H1 (cell line): ENCODE measurements around the gene ZNF200. TPM values are rescaled to one million over a fixed set of nuclear protein-coding genes. Genes with fewer than 3 reads are reported as not detected.

Source experiments
- CTCF ChIA-PET: fragments of 300-600 bp; sonication (Branson Sonifier 250); formaldehyde crosslinking; loops from one replicate; lab custom pipeline; 2021; ENCODE audit not compliant: partially characterized antibody; lab: Charles Lee
- POLR2A ChIA-PET: fragments of 300-600 bp; sonication (Branson Sonifier 250); formaldehyde crosslinking; loops from one replicate; lab custom pipeline; 2021; ENCODE audit warnings: inconsistent platforms; ENCODE audit not compliant: partially characterized antibody; lab: Charles Lee
- DNase-seq, 2 experiments: peaks; one replicate each; pipeline versions ENCODE4 v3.0.0 to v3.0.0-alpha.2; 2010 to 2022; ENCODE audit warnings: low spot score in 2 of 2, low read depth in 1 of 2, mixed read lengths in 1 of 2
- FAIRE-seq: peaks from 2 replicates; lab custom pipeline; 2011; peaks lifted over from hg19 to GRCh38; lab: Jason Lieb, UNC
- H2AFZ ChIP-seq: 2 replicates; pipeline ENCODE4 v1.8.1; 2012; ENCODE audit warnings: low read length, inconsistent platforms
- H2AK5ac ChIP-seq: 2 replicates; pipeline ENCODE4 v1.6.1; 2013; ENCODE audit warnings: low read depth, low read length
- H2BK120ac ChIP-seq: replicated peaks from 2 replicates; pipeline ENCODE3; 2013; ENCODE audit warnings: low read depth, low read length, inconsistent platforms
- H2BK12ac ChIP-seq: 2 replicates; pipeline ENCODE4 v1.6.1; 2013; ENCODE audit warnings: low read depth, low read length
- H2BK15ac ChIP-seq: 2 replicates; pipeline ENCODE4 v1.6.1; 2013; ENCODE audit warnings: low read length
- H2BK20ac ChIP-seq: 2 replicates; pipeline ENCODE4 v1.6.1; 2013; ENCODE audit warnings: low read length
- H2BK5ac ChIP-seq: 2 replicates; pipeline ENCODE4 v1.6.1; 2013; ENCODE audit warnings: low read depth, low read length
- H3K14ac ChIP-seq: 2 replicates; pipeline ENCODE4 v1.6.1; 2013; ENCODE audit warnings: inconsistent platforms; ENCODE audit not compliant: insufficient read length
- H3K18ac ChIP-seq: 2 replicates; pipeline ENCODE4 v1.6.1; 2013; ENCODE audit warnings: low read length; ENCODE audit errors: extremely low read depth
- H3K23ac ChIP-seq: 2 replicates; pipeline ENCODE4 v1.6.1; 2013; ENCODE audit warnings: inconsistent platforms; ENCODE audit not compliant: insufficient read length
- H3K23me2 ChIP-seq: 2 replicates; pipeline ENCODE4 v1.6.1; 2013; ENCODE audit warnings: low read depth, low read length
- H3K27ac ChIP-seq: 2 replicates; pipeline ENCODE4 v1.6.1; 2011; ENCODE audit warnings: low read depth, low read length, inconsistent platforms
- H3K27me3 ChIP-seq, 4 experiments: replicated peaks in 1 of 4; 1 replicate in 1 of 4; 2 replicates in 3 of 4; pipeline versions ENCODE4 v1.6.1 to v1.8.1; 2011 to 2013; ENCODE audit warnings: low read length in 3 of 4, mild to moderate bottlenecking in 3 of 4, inconsistent platforms in 2 of 4, mixed read lengths in 2 of 4, moderate library complexity in 1 of 4; ENCODE audit not compliant: control insufficient read depth in 3 of 4, insufficient read depth in 3 of 4; ENCODE audit errors: extremely low read depth in 1 of 4
- H3K36me3 ChIP-seq, 4 experiments: 2 replicates each; pipeline versions ENCODE4 v1.6.1 to v1.8.1; 2011 to 2013; ENCODE audit warnings: mild to moderate bottlenecking in 4 of 4, low read length in 3 of 4, moderate library complexity in 2 of 4, control low read depth in 1 of 4, inconsistent platforms in 1 of 4; ENCODE audit not compliant: insufficient read depth in 4 of 4, control insufficient read depth in 2 of 4
- H3K4ac ChIP-seq: replicated peaks from 2 replicates; pipeline ENCODE3; 2013; ENCODE audit warnings: low read length, low read depth, mixed read lengths, inconsistent platforms; ENCODE audit not compliant: insufficient read length
- H3K4me1 ChIP-seq, 4 experiments: replicated peaks in 1 of 4; 1 replicate in 1 of 4; 2 replicates in 3 of 4; pipeline versions ENCODE4 v1.6.1 to v1.8.1; 2011 to 2013; ENCODE audit warnings: low read length in 3 of 4, inconsistent platforms in 2 of 4, mixed read lengths in 1 of 4; ENCODE audit not compliant: insufficient read depth in 4 of 4, control insufficient read depth in 3 of 4
- H3K4me2 ChIP-seq, 2 experiments: 2 replicates each; pipeline versions ENCODE4 v1.6.1 to v1.8.1; 2011 to 2013; ENCODE audit warnings: low read depth in 2 of 2, low read length in 2 of 2, control low read depth in 1 of 2, inconsistent platforms in 1 of 2, mild to moderate bottlenecking in 1 of 2; ENCODE audit not compliant: insufficient read depth in 1 of 2
- H3K4me3 ChIP-seq, 4 experiments: fragments of 200-600, 300-600 bp in 1 of 4; sonication (generic), shearing (Covaris generic), sonication (Bioruptor Twin) in 1 of 4; 2 replicates each; pipeline versions ENCODE4 v1.5.1 to v1.8.1; 2011 to 2016; ENCODE audit warnings: low read length in 4 of 4, low read depth in 3 of 4, control low read depth in 2 of 4, inconsistent platforms in 2 of 4, mild to moderate bottlenecking in 2 of 4, mixed read lengths in 1 of 4, moderate library complexity in 1 of 4; ENCODE audit not compliant: insufficient read depth in 2 of 4; ENCODE audit errors: extremely low read depth in 1 of 4
- H3K56ac ChIP-seq: replicated peaks from 2 replicates; pipeline ENCODE3; 2013; ENCODE audit warnings: low read depth, mild to moderate bottlenecking, mixed read lengths, low read length, inconsistent platforms; ENCODE audit not compliant: insufficient read length
- H3K79me1 ChIP-seq: 2 replicates; pipeline ENCODE4 v1.6.1; 2013; ENCODE audit warnings: low read depth, low read length, control low read depth
- H3K79me2 ChIP-seq, 2 experiments: 2 replicates each; pipeline versions ENCODE4 v1.6.1 to v1.8.1; 2012 to 2013; ENCODE audit warnings: low read length in 2 of 2, mild to moderate bottlenecking in 2 of 2, inconsistent platforms in 1 of 2; ENCODE audit not compliant: insufficient read depth in 2 of 2, control insufficient read depth in 1 of 2
- H3K9ac ChIP-seq, 4 experiments: replicated peaks in 1 of 4; 1 replicate in 1 of 4; 2 replicates in 3 of 4; pipeline versions ENCODE4 v1.6.1 to v1.8.1; 2011 to 2013; ENCODE audit warnings: low read depth in 3 of 4, low read length in 3 of 4, control low read depth in 2 of 4, mild to moderate bottlenecking in 2 of 4, moderate library complexity in 2 of 4, inconsistent platforms in 1 of 4; ENCODE audit errors: extremely low read depth in 1 of 4
- H3K9me3 ChIP-seq, 2 experiments: 2 replicates each; pipeline versions ENCODE4 v1.6.1 to v1.8.1; 2012 to 2013; ENCODE audit warnings: mild to moderate bottlenecking in 2 of 2, moderate library complexity in 2 of 2, control low read depth in 1 of 2, inconsistent platforms in 1 of 2, low read depth in 1 of 2, low read length in 1 of 2, mixed read lengths in 1 of 2; ENCODE audit not compliant: insufficient read depth in 2 of 2
- H4K20me1 ChIP-seq, 2 experiments: replicated peaks in 1 of 2; 2 replicates each; pipeline versions ENCODE3 to v1.8.1; 2011 to 2013; ENCODE audit warnings: inconsistent platforms in 2 of 2, low read length in 2 of 2, mild to moderate bottlenecking in 1 of 2; ENCODE audit not compliant: insufficient read depth in 2 of 2, control insufficient read depth in 1 of 2
- H4K5ac ChIP-seq: 2 replicates; pipeline ENCODE4 v1.6.1; 2013; ENCODE audit warnings: low read length, low read depth, mixed read lengths, inconsistent platforms; ENCODE audit not compliant: insufficient read length
- H4K8ac ChIP-seq: 2 replicates; pipeline ENCODE4 v1.8.0; 2013; ENCODE audit warnings: mild to moderate bottlenecking, moderate library complexity, low read length, inconsistent platforms; ENCODE audit not compliant: insufficient read depth; ENCODE audit errors: extremely low read depth
- H4K91ac ChIP-seq: replicated peaks from 2 replicates; pipeline ENCODE3; 2013; ENCODE audit warnings: low read length, mixed read lengths, inconsistent platforms; ENCODE audit not compliant: insufficient read length
- ATF2 ChIP-seq: IDR thresholded peaks from 2 replicates; pipeline ENCODE4 v1.6.1; 2012; ENCODE audit warnings: low read length, inconsistent platforms
- EZH2 ChIP-seq: fragments of 200-600 bp; sonication (generic); IDR thresholded peaks from 2 replicates; pipeline ENCODE4 v1.7.1; 2012; ENCODE audit warnings: low read depth, mild to moderate bottlenecking, moderate library complexity, low read length, inconsistent platforms; ENCODE audit not compliant: severe bottlenecking
- KDM4A ChIP-seq: IDR thresholded peaks from one replicate; pipeline ENCODE4 v1.7.1; 2012; ENCODE audit warnings: low read depth, mild to moderate bottlenecking, moderate library complexity, low read length, inconsistent platforms; ENCODE audit not compliant: severe bottlenecking
- WGBS, 2 experiments: shearing (Covaris generic) in 1 of 2; methylation state at CpG; one replicate each; pipeline versions ENCODE4 v1.1.6 to v1.1.7; 2013 to 2015; ENCODE audit warnings: low lambda C conversion rate in 2 of 2, mixed read lengths in 2 of 2, inconsistent platforms in 1 of 2, low coverage in 1 of 2, missing lambda C conversion rate in 1 of 2; ENCODE audit not compliant: insufficient replicate concordance in 2 of 2, insufficient coverage in 1 of 2, insufficient read length in 1 of 2; ENCODE audit errors: extremely low coverage in 1 of 2, missing lambda C conversion rate in 1 of 2; 5-methylcytosine and 5-hydroxymethylcytosine counted together
- polyA plus RNA-seq, 7 experiments: library from polyadenylated mRNA; depleted of rRNA in 3 of 7; stranded (reverse) in 5 of 7; unstranded in 2 of 7; fragments of >200 nt in 5 of 7; fragments of 200-250 nt in 2 of 7; gene quantifications; 1 replicate in 5 of 7; 2 replicates in 1 of 7; 4 replicates in 1 of 7; pipeline versions ENCODE4 v1.2.1 to v1.2.3, GENCODE V29; 2011 to 2013; ENCODE audit warnings: missing spikeins in 2 of 7, mixed read lengths in 2 of 7
- total RNA-seq: library from RNA; stranded (reverse); fragmentation: NEBNext Ultra II Directional; extraction: Animal tissue kit (Norgen Biotek cat#: 25700); gene quantifications from 2 replicates; pipeline ENCODE4 v1.2.1, GENCODE V29; 2021

Gene ZNF200
- total and polyA plus RNA-seq, 2 of the 8 experiments (the other 6 are each of a cell fraction or from before 2014, with no cell fraction given) = 2.7 to 9.9 TPM

GRCh38 chr16:3189869-3190268 is 45.1 kb downstream of the ZNF200 start:
- H3K27me3 ChIP-seq = peaks cover 5 to 17% (median 14%) of the 10 kb centered on the region in 4 experiments
- POLR2A ChIA-PET = interaction anchor here (1.1 to 2.3 kb wide), 3 partner anchors 9 to 143 kb away, joined by 3 to 13 read pairs (median 3); no protein-coding TSS in a partner anchor
- no peaks in the 10 kb centered on the region for H3K79me2 ChIP-seq
- H3K4me3 ChIP-seq = peak overlapping the region; percentile 19 to 99 (median 94); a peak in 6 of 8 replicates
- H3K4me2 ChIP-seq = peak overlapping the region; percentile 97 to 98
- H3K36me3 ChIP-seq = no peaks in the 10 kb centered on the region
- FAIRE-seq (no peak), DNase-seq (no peak)
- H2BK120ac ChIP-seq = no peak overlapping the region
- H2BK20ac ChIP-seq = no peak overlapping the region
- no peak overlapping the region for H3K56ac ChIP-seq
- CTCF ChIA-PET = interaction anchor here (0.7 to 1.5 kb wide), 4 partner anchors 10 to 534 kb away, joined by 3 to 4 read pairs (median 3); no protein-coding TSS in a partner anchor
- H4K20me1 ChIP-seq = no peaks in the 10 kb centered on the region
- no peak overlapping the region for H4K5ac ChIP-seq
- H2BK15ac ChIP-seq = no peak overlapping the region
- no peak overlapping the region for H2AK5ac ChIP-seq
- no peak overlapping the region for H4K8ac ChIP-seq
- H3K27ac ChIP-seq = no peak overlapping the region
- no peak overlapping the region for H2BK5ac ChIP-seq
- no peak overlapping the region for H3K23ac ChIP-seq
- no peak overlapping the region for H2BK12ac ChIP-seq
- no peak overlapping the region for H3K9ac ChIP-seq
- no peak overlapping the region for H3K4ac ChIP-seq
- no peaks in the 10 kb centered on the region; a peak in 1 of 4 replicates for H3K9me3 ChIP-seq
- no peak overlapping the region for H3K14ac ChIP-seq
- H2AFZ ChIP-seq = no peak overlapping the region
- H3K4me1 ChIP-seq = peaks cover 0 to 5% (median 0%) of the 10 kb centered on the region in 4 experiments; a peak in 2 of 7 replicates
- no peaks in the 10 kb centered on the region for H3K79me1 ChIP-seq
- no peak overlapping the region for H3K18ac ChIP-seq
- no peak overlapping the region for H4K91ac ChIP-seq
- H3K23me2 ChIP-seq = peaks cover 17% of the 10 kb centered on the region
- WGBS, 2 experiments = 27% methylated on average over 11 of the region's 11 CpGs; no CpG with 5 or more reads in 1 of the 2 experiments
- TF ChIP-seq KDM4A (peak; percentile 5), ATF2 (no peak), EZH2 (peak; percentile 31)
